T-helper 2 cell treated with Interferon-gamma antibody and Interleukin-4, amounts not matched to agents 100 ng/mL and 5 ng/mL, for 36 hours (primary cell): ENCODE results near the gene TSPEAR. TPM values are rescaled to one million over a fixed set of nuclear protein-coding genes. Genes with fewer than 3 reads are reported as not detected.
"Not testable (repeated sequence)": the region's sequence is repeated elsewhere in the genome, so short reads cannot be mapped to it uniquely, and the experiment has no call there.

Experiments
- intact Hi-C: fragments of 100-400 bp; cut with micrococcal nuclease; formaldehyde crosslinking; loops from one replicate; pipeline ENCODE4 v1.15.1; 2023
- total RNA-seq: library from RNA; stranded (reverse); gene quantifications from 2 replicates; pipeline ENCODE4 v1.2.3, GENCODE V29; 2022

Gene TSPEAR
- total RNA-seq, 1 donor from 2014 or later, result not detected

DNA sequence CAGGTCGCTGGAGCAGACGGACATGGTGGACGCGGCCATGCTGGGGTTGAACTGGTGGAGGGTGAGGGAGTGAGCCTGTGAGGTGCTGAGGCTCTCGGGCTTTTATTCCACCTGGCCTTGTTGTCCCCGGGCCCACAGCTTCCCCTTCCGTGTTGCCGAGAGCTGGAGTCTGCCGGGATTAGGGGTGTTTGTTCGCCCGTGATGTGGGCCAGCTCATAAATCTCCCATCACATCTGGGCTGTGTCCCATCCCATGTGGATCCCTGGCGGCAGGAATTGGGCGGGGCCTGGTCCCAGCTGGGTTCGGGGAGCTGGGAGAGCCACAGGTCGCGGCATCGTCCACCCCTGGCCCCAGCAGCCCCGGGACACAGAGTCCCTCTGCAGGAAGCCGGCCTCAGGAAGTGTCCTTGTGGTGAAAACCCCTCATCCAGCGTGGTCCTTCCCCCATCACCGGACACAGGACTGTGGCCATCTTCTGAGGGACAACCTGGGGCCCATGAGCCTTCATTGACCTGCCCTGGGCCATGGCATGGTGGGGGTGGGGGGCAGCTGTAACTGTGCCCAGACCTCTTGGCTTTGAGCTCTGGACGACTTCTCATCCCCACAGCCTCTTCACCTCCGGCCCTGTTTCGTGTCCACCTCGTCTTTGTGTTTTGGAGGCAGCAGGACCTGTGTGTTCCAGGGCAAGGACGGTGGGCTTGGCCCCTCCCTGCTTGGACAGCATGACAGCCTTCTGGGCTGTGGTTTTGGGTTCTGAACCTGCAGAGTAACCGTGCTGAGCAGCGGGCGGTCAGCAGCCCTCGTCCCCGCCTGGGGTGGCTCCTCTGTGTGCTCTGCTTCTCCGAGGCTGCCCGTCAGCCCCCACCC is 118.7 kb downstream of the TSPEAR start, which contains the start of gene KRTAP10-6:
TSS of gene KRTAP10-6 (minus strand) at position 60 of the 866 bp plus-strand sequence. CDS start at position 39, 21 bp downstream.
- intact Hi-C loops, result no loop called here

DNA sequence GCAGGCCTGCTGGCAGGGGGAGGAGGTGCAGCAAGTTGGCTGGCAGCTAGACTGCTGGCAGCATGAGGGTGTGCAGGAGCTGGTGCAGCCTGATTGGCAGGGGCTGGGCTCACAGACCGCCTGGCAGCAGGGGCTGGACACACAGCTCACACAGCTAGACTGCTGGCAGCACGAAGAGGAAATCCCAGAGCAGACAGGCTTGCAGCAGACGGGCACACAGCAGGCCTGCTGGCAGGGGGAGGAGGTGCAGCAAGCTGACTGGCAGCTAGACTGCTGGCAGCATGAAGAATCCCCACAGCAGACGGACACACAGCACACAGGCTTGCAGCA is 119.6 kb downstream of the TSPEAR start:
- intact Hi-C loops, result not testable (repeated sequence)

DNA sequence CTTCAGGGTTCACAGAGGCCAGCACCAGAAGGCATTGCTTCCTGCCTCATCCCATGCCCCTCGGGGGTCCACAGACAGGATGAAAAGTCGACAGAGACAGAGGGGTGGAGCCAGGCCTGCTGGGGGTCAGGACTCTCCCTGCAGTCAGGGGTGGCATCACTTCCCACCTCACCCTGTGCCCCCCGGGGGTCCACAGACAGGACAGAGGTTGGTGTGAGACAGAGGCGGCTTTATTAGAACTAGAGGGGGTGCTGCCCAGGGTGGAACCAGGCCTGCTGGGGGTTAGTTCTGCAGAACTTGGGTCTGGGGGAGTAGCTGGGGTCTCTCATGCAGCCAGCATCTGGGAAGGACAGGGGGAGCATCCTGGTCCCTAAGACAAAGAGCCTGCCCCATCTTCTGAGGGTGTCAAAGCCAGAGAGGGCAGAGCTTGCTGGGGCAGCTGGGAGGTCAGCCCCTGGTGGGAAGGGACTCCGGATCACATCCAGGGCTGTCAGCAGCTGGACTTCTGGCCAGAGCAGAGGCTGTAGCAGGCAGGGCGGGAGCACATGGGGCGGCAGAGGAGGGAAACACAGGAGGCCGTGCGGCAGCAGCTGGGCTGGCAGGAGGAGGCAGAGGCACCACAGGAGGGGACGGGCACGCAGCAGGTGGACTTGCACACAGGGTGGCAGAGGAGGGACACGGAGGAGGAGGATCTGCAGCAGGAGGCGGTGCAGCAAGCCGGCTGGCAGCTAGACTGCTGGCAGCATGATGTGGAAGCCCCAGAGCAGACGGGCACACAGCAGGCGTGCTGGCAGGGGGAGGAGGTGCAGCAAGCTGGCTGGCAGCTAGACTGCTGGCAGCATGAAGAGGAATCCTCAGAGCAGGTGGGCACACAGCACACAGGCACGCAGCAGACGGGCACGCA is 120.2 kb downstream of the TSPEAR start:
- intact Hi-C loops, result not testable (repeated sequence)

DNA sequence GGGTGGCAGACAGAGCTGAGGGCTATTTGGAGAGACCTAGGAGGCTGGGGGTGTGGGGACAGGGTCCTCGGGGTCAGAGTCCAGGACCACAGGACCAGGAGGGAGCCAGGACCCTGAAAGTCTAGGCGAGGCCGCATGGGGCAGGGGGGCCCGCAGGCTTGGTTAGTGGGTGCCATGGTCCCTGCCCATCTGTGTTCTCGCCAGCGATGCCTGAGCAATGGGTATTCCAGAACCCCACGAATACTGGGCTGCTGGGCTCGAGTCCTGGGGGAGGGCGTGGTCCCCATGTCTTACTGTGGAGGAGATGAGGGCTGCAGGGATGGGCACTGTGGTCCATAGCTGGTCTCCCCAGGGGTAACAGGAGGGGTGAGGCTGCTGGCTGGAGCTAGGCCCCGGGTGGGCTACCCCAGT is 121.1 kb downstream of the TSPEAR start:
- intact Hi-C loops, result no loop called here

DNA sequence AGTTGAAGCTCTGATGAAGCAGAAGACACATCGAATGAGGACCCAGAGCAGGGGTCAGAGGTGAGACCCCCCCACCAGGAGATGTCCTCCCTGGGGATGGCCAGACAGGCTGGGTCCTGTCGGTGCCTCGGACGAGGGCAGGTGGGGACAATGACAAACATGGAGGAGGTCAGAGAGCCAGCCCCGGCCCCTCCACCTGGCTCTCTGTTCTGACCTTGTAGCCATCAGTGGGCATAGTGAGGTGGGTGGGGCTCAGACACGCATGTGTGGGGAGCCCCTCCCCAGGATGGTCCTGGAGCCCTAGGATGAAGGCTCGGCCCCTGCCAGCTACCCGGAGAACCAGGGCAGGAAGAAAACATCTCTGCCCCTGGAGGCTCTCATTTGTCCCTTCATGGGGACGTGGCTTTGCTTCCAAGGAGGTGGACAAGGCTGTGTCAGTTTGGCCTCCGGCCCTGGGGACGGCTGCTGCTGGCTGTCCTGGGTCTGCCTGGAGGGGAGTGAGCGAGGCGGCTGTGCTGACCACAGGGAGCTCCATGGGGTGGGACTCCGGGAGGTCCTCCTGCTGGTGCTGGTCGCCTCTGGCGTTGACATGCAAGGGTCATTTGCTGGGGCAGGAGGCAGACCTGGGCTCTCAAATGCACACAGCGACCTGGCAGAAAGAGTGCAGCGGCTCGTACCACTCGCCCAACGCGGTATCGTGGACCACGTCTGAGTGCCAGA is 121.6 kb downstream of the TSPEAR start:
- intact Hi-C loops, result no loop called here

DNA sequence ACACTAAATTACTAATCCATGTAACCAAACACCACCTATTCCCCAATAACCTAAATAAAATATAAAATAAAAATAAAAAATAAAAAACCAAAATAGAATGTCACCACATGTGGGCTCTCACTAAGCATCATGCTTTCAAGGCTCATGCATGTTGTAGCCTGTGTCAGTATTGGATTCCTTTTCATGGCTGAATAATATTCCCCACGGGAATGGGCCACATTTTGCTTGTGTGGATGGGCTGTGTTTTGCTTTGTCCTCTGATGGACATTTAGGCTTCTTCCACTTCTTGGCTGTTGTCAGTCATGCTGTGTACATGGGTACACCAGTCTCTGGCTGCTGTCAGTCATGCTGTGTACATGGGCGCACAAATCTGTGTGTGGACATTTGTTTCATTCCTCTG is 122.3 kb downstream of the TSPEAR start:
- intact Hi-C loops, result no loop called here

DNA sequence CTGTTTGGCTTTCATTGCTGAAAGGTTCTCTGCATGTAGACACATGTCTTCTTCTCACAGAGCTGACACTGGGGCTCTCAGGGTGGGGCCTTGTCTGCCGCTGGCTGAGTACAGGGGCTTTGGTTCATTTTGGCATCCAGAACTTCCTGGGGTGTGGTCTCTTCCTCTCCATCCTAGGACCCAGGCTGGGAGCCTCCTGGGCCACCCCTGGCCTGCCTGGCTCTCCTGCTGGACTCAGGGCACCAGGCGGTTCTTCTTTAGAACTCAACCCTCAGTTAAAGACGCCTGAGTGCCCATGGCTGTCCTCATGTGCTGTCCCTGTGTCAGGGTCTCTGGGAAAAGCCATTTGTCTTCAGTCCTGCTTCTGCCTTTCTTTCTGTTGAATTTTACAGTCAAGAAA is 125.5 kb downstream of the TSPEAR start:
- intact Hi-C loops, result no loop called here

DNA sequence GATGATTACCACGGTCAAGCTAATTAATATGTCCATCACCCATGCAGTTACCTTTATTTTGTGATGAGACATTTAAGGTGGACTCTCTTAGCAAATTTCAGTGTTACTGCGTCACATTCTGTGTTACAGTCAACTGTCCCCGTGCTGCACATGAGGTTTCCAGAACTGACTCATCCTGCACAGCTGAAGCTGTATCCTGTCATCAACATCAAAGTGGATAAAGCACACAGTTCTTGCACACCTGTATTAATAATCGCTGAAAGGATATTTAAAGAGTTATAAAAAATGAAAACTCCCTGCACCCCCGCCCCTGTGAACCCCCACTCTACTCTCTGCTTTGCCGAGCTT is 127.6 kb downstream of the TSPEAR start:
- intact Hi-C loops, result no loop called here

DNA sequence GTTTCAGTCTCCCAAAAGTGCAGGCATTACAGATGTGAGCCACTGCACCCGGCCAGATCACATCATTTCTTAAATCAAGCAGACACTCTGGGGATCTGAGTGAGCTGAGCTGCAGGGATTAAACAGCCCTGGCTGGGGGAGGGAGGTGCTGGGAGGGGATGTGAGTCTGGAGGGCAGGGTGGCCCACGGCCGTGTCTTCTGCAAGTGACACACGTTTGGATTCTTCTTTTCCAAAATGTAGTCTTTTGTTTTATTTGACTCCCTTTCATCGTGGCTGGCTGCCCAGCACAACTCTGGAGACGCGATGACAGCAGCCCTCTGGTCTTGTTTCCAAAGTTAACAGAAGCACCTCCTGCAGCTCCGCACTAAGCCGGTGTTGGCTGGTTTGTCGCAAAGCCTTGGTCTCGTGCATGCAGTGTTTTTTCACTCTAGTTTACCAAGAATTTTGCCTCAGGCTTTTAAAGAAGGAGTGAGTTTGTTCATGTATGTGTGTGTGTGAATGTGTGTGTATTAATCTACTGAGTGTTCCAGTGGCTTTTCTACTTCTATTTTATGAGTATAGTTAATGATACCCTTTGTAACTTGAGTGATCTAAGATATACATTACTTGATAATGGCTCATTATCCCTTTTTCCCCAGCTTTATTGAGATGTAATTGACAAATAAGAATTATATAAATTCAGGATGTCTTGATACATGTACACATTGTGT is 128.1 kb downstream of the TSPEAR start:
- intact Hi-C loops, result no loop called here

DNA sequence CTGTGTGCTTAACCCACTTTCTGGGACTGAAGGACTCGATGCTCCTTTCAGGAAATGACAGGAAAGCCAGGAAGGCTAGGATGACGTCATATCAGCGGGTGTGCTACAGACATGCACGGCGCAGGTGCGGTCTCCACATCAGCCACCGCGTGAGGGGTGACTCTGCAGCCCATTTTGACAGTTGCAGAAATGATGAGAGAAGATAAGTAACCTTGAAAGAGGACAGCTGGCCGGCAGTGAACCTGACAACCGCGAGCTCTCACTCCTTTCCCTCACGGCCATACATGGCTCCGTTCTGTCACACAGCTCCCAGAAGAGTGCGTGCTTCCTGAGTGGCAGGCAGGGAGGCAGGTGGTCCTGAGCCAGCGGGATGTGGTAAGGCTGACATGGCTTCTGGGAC is 129.3 kb downstream of the TSPEAR start:
- intact Hi-C loops, result no loop called here

DNA sequence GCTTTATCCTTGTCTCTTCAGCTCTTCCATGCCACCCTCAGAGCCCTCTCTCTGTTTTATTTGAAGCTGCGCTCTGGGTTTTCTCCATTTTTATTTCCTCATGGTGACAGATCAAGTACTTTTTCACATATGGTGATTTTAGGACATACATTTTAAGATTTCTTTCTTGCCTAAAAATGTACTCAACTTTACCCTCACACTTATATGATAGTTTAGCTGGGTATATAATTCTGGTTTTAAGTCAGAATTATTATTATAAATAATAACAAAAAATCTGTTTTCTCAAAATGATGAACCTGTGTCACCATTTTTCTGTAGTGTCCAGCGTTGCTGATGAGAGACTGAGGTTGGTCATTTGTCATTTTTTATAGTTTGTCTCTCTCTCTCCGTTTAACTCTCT is 130.2 kb downstream of the TSPEAR start:
- intact Hi-C loops, result no loop called here

DNA sequence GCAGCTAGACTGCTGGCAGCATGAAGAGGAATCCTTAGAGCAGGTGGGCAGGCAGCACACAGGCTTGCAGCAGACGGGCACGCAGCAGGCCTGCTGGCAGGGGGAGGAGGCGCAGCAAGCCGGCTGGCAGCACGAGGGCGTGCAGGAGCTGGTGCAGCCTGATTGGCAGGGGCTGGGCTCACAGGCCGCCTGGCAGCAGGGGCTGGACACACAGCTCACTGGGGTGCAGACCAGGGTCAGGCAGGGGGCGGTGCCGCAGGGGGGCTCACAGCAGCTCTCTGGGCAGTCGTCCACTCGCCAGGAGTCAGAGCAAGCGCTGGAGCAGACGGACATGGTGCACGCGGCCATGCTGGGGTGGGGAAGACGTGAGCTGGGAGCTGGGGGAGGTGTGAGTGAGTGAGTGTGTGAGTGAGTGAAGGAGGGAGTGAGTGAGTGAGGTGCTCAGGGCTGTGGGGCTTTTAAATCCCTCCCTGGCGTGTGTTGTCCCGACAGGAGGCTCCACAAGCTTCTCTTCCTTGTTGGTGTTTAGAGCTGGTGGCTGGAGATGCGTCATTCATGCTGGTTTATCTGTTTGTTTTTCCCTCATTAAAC is 131.0 kb downstream of the TSPEAR start, which contains the start of gene KRTAP10-5:
TSS of gene KRTAP10-5 (minus strand) at position 374 of the 591 bp plus-strand sequence. CDS start at position 348, 26 bp downstream.
- intact Hi-C loops, result not testable (repeated sequence)

DNA sequence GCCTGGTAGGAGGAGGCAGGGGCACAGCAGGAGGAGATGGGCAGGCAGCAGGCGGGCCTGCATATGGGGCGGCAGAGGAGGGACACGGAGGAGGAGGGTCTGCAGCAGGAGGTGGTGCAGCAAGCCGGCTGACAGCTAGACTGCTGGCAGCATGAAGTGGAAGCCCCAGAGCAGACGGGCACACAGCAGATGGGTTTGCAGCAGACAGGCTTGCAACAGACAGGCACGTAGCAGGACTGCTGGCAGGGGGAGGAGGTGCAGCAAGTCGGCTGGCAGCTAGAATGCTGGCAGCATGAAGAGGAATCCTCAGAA is 131.6 kb downstream of the TSPEAR start:
- intact Hi-C loops, result no loop called here

DNA sequence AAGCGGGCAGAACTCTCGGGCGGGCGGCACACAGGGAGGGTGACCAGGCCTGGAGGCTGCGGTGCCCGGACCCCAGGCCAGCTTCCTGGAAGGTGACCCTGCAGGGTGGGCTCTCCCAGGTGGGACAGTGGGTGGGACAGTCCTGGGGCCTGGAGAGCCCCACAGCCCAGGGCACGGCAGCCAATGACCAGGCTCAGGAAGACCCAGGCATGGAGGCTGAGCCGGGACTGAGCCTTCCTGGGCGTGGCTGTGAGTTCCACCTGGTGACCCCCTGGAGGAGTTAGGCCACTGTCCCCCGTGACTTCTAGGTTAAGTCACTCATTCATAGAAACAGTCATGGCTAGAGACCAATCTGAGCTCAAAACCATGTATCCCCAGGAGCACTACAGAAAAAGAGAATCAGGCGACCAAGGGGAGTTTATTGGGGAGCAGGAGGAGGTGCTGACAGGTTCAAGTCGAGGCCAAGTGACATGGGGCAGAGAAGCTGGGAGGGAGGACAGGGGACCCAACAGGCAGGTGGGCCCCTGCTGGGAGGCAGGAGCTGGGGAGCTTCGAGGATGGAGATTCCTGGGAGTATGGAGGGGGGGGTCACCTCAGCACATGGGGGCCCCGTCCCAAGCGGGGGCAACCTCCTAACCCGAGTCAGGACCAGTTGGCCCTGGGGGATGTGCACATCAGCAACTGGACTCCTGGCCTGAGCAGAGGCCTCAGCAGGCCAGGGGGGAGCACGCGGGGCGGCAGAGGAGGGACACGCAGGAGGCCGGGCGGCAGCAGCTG is 132.1 kb downstream of the TSPEAR start:
- intact Hi-C loops, result no loop called here

DNA sequence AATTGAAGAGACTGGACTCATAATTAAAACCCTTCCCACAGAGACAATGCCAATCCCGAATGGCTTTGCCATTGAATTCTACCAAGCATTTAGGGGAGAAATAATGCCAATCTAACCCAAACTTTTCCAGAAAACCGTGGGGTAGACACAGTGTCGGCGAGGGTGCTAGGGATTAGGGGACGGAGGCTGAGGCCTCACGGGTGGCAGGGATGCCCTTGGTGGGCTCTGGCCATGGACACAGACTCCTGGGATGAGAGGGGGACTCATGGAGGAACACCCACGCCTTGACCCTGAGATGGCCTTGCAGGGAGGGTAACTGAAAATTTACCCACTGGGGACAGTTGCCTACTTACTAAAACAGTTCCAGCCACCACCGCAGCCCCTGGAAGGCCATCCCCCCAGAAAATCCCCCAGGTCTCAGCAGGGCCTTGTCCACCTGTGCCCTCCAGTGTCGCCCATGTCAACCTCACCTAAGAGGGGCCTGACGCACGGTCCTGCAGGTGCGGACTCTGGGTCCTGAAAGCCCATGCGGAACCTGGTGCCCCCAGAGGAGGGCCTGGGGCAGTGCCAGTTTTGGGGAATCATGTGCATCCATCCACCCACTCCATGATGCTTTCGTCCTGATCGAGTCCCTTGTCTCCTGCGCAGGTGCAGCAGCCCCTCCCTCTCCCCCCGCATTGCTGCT is 132.9 kb downstream of the TSPEAR start:
- intact Hi-C loops, result no loop called here

DNA sequence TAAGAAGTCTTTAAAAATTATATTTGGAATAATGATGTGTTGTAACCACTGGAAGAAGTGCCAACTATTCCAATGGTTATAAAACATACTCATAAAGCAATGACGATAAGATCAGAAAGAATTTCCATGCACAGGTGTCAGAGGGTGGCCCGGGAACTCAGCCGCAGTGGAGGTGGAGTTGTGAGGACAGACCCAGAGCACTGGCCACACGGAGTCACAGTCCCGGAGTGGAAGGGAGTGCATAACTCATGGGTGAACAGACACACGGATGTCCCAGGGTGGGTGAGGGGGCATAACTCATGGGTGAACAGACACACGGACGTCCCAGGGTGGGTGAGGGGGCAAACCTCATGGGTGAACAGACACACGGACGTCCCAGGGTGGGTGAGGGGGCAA is 135.3 kb downstream of the TSPEAR start:
- intact Hi-C loops, result no loop called here

DNA sequence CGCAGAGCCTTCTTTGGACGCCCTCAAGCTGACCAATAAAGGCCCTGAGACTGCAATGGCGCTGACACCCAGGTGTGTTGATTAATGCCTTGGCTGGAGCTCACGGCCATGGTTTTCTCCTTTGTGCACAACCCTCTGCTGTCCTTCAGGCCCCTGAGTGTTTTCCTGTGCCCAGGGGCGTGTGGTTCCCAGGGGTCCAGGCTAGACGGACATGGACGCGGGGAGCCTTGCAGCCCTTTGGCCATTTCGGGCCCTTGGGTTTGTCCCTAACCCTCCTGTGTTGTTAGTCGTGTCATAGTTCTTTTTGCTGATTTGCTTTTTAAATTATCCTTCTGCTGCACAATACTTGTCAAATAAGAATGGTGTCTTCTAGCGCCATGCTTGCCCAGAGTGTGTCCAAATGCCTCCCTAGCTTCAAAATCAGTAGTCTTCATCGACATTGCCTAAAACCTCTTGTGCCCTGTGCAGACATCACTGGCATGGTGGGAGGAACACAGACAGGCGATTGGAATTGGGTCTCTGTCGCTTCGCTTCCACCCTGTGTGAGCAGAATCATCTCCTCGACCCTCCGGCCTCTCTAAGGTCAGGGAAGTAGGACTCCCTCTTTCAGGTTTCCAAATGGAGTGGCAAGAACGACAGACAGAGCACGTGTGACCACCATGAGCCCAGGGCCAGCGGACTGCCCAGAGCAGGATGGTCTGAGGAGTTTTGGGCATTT is 135.9 kb downstream of the TSPEAR start:
- intact Hi-C loops, result no loop called here

DNA sequence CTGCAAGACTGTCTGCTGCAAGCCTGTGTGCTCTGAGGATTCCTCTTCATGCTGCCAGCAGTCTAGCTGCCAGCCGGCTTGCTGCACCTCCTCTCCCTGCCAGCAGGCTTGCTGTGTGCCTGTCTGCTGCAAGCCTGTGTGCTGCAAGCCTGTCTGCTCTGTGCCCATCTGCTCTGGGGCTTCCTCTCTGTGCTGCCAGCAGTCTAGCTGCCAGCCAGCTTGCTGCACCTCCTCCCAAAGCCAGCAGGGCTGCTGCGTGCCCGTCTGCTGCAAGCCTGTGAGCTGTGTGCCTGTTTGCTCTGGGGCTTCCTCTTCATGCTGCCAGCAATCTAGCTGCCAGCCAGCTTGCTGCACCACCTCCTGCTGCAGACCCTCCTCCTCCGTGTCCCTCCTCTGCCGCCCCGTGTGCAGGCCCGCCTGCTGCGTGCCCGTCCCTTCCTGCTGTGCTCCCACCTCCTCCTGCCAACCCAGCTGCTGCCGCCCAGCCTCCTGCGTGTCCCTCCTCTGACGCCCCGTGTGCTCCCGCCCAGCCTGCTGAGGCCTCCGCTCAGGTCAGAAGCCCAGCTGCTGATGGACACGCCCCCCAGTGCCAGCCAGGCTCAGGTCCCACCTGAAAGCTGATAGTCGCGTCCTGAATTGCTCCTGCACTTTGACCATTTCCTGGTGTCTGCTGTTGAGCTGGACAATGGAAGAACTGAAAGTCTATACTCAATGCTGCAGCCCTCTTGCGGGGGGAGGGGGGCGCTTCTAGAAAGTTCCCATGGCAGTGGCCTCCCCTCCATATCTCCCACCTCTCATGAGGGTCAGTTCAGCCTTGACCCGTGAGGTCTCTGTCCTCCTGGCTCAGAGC is 136.7 kb downstream of the TSPEAR start:
- intact Hi-C loops, result no loop called here
